Mucosa of rectum (tissue), 2 donors: Measurements from ENCODE around the gene MIAT.

Experiments
- H3K27ac ChIP-seq, 2 donors: one replicate each; pipeline ENCODE4 v1.7.0; 2013; ENCODE audit warnings: inconsistent platforms in 2 of 2, low read depth in 2 of 2, low read length in 2 of 2
- H3K27me3 ChIP-seq, 2 donors: one replicate each; pipeline ENCODE4 v1.7.0; 2013; ENCODE audit warnings: low read length in 2 of 2; ENCODE audit not compliant: control insufficient read depth in 2 of 2, insufficient read depth in 2 of 2
- H3K36me3 ChIP-seq, 2 donors: one replicate each; pipeline ENCODE4 v1.7.0; 2013; ENCODE audit warnings: low read length in 2 of 2; ENCODE audit not compliant: control insufficient read depth in 2 of 2, insufficient read depth in 2 of 2
- H3K4me1 ChIP-seq, 2 donors: one replicate each; pipeline ENCODE4 v1.7.0; 2013; ENCODE audit warnings: low read length in 2 of 2, mild to moderate bottlenecking in 1 of 2; ENCODE audit not compliant: control insufficient read depth in 2 of 2, insufficient read depth in 2 of 2
- H3K4me3 ChIP-seq, 2 donors: one replicate each; pipeline ENCODE4 v1.7.0; 2013; ENCODE audit warnings: low read length in 2 of 2
- H3K9ac ChIP-seq, 2 donors: one replicate each; pipeline ENCODE4 v1.7.0; 2013; ENCODE audit warnings: low read length in 2 of 2, low read depth in 1 of 2, mild to moderate bottlenecking in 1 of 2
- H3K9me3 ChIP-seq, 2 donors: one replicate each; pipeline ENCODE4 v1.7.0; 2013; ENCODE audit warnings: low read length in 2 of 2; ENCODE audit not compliant: control insufficient read depth in 2 of 2
- donor health status: healthy.
- donor health status: Normal muscosa, but diverticular disease.

The MIAT gene

DNA sequence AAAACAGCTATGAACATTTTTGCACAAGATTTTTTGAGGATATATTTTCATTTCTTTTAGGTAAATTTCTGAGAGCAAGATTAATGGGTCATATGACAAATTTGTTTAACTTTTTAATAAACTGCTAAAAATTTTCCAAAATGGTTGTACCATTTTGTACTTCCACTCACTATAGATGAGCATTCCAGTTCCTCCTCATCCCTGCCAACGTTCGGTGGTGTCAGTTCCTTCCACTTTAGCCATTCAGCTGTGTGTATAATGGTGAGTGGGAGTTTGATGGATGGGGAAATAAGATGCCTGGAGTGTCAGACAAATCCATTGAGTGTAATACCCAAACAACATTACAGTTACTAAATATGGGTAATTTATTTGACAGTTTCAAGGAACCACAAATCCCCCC is 49.7 kb downstream of the MIAT start:
- Histone ChIP-seq H3K36me3 (peaks cover 5% of the 10 kb centered on the region in 2 donors), H3K27ac (no peak overlapping the region), H3K4me1 (no peaks in the 10 kb centered on the region), H3K9me3 (peaks cover 0 to 3% of the 10 kb centered on the region in 2 donors), H3K27me3 (no peaks in the 10 kb centered on the region), H3K4me3 (no peak overlapping the region), H3K9ac (no peak overlapping the region)

DNA sequence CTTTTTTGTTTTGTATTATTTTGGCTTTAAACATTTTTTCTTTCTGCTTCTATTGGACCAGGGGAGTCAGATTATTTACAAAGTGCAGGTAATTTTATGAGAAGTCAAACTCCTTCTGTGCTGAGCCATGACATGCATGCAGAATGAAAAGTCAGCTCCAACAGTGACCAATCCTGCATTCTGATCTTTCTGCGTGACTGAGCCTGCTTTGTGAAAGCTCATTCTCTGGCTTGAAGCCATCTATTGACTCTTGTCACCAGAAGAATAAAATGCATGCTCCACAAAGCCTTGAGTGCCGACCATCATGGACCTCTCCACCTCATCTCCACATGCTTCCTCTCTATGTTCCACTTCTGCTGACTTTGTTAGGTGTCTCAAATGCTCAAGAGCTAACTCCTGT is 50.2 kb downstream of the MIAT start:
- H3K4me3 ChIP-seq = no peak overlapping the region
- no peak overlapping the region for H3K27ac ChIP-seq
- H3K9me3 ChIP-seq = peaks cover 0 to 3% of the 10 kb centered on the region in 2 donors
- no peak overlapping the region for H3K9ac ChIP-seq
- no peaks in the 10 kb centered on the region for H3K4me1 ChIP-seq
- H3K36me3 ChIP-seq = peaks cover 5% of the 10 kb centered on the region in 2 donors
- H3K27me3 ChIP-seq = no peaks in the 10 kb centered on the region

DNA sequence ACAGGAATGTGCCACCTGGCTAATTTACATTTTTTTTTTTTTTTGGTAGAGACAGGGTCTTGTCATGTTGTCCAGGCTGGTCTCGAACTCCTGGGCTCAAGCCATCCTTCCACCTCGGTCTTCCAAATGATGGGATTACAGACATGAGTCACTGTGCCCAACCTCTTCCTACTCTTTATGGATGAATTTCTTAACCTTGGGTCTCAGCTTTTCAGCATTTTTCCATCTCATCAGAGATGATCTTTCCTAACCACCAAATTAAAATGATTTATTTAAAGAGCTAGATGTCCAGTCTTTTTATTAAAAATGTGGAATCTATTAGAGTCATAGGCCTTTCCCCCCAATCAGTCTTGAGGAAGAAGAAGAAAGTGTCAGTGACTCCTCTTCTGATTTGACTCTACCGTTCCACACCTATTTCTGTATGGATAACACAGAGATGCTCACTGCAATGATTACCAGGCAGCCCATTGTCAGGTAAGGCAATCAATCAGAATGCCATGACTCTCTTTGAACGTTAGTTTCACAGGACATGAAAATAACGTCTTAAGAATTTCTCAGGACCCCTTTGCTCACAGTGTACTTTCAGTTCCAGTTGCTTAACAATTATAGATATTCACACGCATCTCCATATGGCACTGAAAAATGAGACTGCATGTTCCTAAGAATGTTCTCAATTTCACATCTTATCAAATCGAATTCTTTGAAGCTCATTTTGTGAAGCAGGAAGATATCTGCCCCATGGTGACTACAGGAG is 51.0 kb downstream of the MIAT start:
- Histone ChIP-seq H3K27ac (no peak overlapping the region), H3K4me3 (no peak overlapping the region), H3K27me3 (no peaks in the 10 kb centered on the region), H3K4me1 (no peaks in the 10 kb centered on the region), H3K36me3 (peaks cover 5% of the 10 kb centered on the region in 2 donors), H3K9ac (no peak overlapping the region), H3K9me3 (peaks cover 0 to 3% of the 10 kb centered on the region in 2 donors)

DNA sequence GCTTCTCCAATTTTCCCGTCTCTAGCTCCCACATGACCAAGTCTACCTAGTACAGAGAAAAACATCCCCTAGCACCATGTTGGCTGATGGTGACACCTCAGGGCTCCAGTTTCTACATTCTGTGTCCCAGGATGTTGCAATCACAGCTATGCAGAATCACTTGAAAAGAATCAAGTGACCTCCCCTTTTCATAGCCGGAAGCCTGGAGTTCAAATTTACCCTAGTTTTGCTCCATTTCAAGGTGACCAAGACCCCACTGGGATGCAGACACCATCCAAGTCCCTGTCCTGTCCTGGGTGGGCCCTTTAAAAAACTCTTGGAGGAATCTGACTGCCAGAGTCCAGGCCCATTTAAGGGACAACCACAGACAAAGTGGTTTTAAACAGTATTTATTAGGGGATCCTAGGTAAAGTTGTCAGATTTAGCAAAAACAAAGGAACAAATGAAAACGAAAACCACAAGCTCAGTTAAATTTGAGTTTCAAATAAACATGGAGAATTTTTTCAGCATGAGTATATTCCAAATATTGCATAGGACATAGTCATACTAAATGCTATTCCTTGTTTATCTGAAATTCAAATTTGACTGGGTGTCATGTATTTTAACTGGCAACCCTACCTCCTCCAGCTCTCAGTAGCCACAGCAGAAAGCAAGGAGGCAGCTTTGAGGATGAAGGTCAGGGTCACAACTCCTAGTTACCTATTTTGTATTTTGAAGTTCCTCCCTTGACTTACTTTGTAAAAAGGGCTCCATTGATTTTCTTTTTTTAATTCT is 52.4 kb downstream of the MIAT start:
- H3K9me3 ChIP-seq = peaks cover 0 to 3% of the 10 kb centered on the region in 2 donors
- H3K4me1 ChIP-seq = no peaks in the 10 kb centered on the region
- no peak overlapping the region for H3K4me3 ChIP-seq
- H3K36me3 ChIP-seq = peaks cover 5% of the 10 kb centered on the region in 2 donors
- H3K9ac ChIP-seq = no peak overlapping the region
- H3K27ac ChIP-seq = no peak overlapping the region
- H3K27me3 ChIP-seq = no peaks in the 10 kb centered on the region

DNA sequence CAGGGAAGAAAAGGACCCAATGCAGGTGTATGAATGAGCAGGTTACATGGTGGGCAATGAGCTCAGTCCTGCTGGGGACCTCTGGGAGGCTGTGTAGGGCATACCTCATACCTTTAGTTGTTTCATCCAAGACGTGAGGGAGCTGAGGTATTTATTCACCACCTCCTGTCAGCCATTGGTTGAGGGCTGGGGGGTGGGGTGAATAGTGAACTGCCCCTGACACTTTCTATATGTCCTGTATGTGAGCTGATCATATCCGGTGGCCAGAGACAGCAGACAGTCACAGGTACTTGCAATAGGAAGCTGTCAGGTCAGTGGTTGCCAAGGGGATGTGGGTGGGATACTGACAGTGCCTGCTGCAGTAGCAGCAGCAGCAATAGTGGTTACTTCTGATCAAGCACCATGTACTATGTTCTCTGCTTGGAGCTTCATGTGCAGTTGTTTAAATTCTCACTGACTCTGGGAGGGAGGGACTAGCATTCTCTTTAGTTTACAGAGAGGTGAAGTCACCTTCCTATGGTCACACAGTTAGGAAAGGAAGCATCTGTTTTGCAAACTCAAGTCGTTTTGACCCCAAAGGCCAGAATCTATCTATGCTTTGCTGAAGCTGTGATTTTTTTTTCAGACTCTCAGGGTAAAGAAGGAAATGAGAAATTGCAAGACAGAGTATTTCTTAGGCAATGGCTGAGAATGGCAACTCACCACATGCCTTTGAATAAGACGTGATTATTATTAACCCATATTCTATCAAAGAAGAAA is 54.0 kb downstream of the MIAT start:
- Histone ChIP-seq H3K27ac (no peak overlapping the region), H3K9me3 (peaks cover 0 to 3% of the 10 kb centered on the region in 2 donors), H3K9ac (no peak overlapping the region), H3K36me3 (peaks cover 5 to 9% of the 10 kb centered on the region in 2 donors), H3K27me3 (no peaks in the 10 kb centered on the region), H3K4me3 (no peak overlapping the region), H3K4me1 (no peaks in the 10 kb centered on the region)

DNA sequence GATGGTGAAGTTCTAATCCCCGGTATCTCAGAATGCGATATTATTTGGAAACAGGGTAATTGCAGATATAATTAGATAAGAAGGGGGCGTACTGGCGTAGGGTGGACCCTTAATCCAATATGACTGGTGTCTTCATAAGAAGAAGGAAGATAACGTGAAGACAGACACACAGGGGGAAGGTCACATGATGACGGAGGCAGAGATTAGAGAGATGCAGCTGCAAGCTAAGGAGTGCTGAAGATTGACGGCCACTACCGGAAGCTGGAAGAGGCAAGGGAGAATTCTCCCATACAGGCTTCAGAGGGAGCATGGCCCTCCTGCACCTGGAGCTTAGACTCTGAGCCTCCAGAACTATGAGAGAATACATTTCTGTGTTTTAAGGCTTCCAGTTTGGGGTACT is 54.8 kb downstream of the MIAT start:
- H3K27ac ChIP-seq = no peak overlapping the region
- no peak overlapping the region for H3K4me3 ChIP-seq
- no peaks in the 10 kb centered on the region for H3K4me1 ChIP-seq
- H3K27me3 ChIP-seq = no peaks in the 10 kb centered on the region
- H3K9me3 ChIP-seq = no peaks in the 10 kb centered on the region
- peaks cover 2 to 9% of the 10 kb centered on the region in 2 donors for H3K36me3 ChIP-seq
- H3K9ac ChIP-seq = no peak overlapping the region

DNA sequence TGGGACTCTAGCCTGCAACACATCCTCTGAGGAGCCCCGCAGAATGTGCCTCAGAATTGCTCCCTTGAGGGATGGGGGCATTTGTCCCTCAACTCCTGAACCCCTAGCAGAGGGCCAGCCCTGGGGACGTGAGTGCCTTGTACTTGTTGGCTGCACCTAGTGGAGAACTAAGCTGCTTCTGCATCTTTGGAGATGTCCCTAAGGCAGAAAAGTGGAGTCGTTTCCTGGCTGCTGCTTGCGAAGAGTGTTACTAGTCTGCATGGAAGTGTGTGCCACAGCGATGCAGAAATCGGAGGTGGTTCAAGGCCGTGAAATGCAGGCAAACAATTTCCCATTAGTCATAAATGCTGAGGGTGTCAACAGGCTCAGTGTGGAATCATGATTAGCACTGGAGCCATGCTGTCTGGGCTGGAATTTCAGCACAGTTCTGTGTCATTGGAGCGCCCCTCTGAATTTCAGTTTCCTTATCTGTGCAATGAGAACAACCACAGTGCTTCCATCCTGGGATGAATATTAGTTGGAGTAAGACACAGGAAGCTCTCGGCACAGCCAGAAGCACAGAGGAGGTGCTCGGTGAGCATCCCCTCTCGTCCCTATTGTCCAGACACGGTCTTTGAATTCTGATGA is 56.5 kb downstream of the MIAT start:
- H3K27me3 ChIP-seq = no peaks in the 10 kb centered on the region
- H3K9me3 ChIP-seq = no peaks in the 10 kb centered on the region
- H3K9ac ChIP-seq = no peak overlapping the region
- H3K4me1 ChIP-seq = no peaks in the 10 kb centered on the region
- H3K4me3 ChIP-seq = no peak overlapping the region
- no peak overlapping the region for H3K27ac ChIP-seq
- H3K36me3 ChIP-seq = peaks cover 0 to 19% of the 10 kb centered on the region in 2 donors

DNA sequence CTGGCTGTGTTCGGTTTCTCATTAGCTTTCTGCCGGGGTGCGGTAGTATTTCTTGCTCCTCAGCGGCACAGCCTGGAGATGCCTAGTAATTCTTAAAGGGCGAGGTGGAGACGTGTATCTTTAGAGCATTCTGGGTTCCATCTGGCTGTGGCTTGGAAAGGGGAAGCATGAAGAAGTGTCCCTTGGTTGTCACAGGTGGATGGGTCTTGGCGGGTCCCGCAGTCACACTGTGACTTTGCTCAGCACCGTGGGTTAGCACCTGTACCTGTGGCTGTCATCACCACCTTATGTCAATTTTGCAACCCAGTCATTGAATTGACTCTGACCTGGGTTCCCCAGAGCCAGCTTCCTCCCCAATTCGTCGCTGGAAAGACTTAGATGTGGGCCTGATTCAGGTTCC is 57.6 kb downstream of the MIAT start:
- Histone ChIP-seq H3K4me3 (no peak overlapping the region), H3K36me3 (peaks cover 0 to 21% of the 10 kb centered on the region in 2 donors), H3K27me3 (no peaks in the 10 kb centered on the region), H3K4me1 (no peaks in the 10 kb centered on the region), H3K9me3 (no peaks in the 10 kb centered on the region), H3K27ac (no peak overlapping the region), H3K9ac (no peak overlapping the region)

DNA sequence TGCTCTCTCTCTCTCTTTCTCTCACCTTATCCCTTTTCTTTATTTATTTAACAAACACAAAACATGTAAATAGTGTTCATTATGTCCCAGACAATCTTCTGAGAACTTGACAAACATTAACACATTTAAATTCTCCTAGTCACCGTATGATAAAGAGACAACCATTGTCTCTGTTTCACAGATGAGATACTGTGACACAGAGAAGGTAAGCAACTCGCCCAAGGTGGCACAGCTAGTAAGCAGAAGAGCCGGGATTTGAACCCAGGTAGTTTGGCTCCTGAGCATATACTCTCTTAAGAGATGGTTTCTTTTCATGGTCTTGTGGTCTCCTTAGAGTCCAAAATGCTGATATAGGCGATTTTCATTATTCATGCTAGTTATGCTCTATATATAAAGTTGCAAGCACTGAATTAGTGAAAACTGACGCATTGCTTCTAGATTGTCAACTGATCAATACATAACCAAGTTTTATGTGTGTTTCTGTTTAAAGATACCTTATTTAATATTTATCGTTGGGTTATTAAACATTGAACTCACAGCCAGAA is 58.1 kb downstream of the MIAT start:
- H3K4me1 ChIP-seq = no peaks in the 10 kb centered on the region
- no peak overlapping the region for H3K4me3 ChIP-seq
- H3K27ac ChIP-seq = no peak overlapping the region
- H3K36me3 ChIP-seq = peaks cover 0 to 23% of the 10 kb centered on the region in 2 donors
- no peaks in the 10 kb centered on the region for H3K27me3 ChIP-seq
- no peak overlapping the region for H3K9ac ChIP-seq
- H3K9me3 ChIP-seq = no peaks in the 10 kb centered on the region
